ELF-1 (cell line): ENCODE results near the gene KRTCAP3.

Experiments
- DNase-seq: peaks from one replicate; pipeline ENCODE4 v3.0.0-alpha.2; 2016; ENCODE audit warnings: low read depth, low spot score

Gene KRTCAP3

DNA sequence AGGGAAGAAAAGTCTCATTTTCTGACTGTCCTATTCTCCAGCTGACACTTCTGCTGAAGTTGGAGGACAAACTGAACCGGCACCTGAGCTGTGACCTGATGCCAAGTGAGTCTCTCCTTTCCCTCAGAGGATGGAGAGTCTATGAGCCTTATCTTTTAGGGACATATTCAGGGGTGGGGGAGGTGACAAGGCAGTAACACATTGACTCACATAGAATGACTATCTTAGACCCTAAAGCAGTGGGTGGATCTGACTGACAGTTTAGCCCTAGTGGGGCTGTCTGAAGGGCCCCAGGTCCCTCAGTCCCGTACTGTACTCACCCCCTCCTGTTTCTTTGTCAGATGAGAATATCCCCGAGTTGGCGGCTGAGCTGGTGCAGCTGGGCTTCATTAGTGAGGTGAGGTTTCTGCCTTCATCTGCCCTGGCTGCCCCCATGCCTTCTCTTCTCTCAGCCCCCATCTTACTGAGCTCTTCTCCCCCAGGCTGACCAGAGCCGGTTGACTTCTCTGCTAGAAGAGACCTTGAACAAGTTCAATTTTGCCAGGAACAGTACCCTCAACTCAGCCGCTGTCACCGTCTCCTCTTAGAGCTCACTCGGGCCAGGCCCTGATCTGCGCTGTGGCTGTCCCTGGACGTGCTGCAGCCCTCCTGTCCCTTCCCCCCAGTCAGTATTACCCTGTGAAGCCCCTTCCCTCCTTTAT, 805 bp upstream of the KRTCAP3 start:
- DNase-seq, result no peak

DNA sequence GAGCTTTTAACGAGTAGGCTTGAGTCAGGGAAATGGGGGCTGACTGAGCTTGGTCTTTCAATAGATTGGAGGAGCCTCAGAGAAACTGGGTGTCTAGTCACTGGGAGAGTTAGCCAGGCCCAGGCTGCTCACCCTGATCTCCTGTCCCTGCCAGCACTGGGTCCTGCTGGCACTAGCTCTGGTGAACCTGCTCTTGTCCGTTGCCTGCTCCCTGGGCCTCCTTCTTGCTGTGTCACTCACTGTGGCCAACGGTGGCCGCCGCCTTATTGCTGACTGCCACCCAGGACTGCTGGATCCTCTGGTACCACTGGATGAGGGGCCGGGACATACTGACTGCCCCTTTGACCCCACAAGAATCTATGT, 720 bp downstream of the KRTCAP3 start:
- no peak for DNase-seq

DNA sequence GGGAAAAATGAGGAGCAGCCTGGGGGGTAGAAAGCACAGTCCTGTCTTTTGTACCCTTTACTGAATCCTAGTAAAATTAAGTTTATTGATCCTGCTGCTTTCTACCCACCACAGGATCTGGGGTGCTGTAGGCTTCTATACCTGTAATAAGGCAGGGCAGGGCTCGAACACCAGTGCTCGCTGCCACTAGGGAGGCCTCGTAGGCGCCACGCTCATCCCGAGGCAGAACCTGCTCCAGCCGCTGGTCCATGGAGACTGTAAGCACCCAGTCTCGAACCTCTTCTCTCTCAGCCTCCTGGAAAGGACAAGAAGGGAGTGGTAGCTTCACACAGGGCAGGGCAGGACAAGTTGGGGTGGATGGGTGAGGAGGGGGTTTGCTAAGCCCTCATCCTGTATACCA, 3.0 kb downstream of the KRTCAP3 start:
- no peak for DNase-seq

DNA sequence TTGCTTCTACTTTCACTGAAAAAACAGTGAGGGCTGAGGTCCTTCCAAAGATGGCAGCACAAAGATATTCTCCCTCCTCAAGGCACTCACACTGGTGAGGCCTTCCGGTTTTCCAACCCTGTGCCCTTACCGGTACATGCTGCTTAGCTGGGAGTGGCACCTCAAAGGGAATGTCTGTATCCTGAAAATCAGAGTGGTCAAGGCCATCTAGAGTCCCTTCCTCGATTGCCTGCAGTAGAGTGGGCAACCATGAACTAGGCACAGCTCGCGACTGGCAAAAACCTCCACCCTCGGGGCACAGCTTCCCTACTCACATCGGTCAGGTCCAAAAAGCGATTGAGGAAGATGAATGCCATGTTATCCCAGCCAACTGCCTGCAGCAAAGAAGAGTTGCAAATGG, 3.4 kb downstream of the KRTCAP3 start:
- DNase-seq, result no peak

DNA sequence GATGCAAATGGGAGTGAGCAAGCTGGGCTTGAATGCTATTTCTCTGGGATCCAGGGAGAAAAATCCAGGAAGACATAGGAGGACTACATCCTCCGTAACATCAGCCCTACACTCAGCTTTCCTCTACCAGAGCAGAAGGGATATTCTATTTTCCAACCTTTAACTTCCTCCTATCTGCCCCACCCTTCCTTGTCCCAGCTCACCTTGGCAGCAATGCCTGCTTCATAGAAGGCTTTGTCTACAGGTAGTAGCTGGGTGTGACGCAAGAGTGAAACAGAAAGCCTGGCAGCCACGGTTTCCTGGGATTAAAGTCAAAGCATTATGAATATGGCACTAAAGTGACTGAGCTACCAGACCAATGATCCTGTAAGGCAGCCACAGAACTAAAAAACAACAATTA, 3.9 kb downstream of the KRTCAP3 start:
- no peak for DNase-seq

DNA sequence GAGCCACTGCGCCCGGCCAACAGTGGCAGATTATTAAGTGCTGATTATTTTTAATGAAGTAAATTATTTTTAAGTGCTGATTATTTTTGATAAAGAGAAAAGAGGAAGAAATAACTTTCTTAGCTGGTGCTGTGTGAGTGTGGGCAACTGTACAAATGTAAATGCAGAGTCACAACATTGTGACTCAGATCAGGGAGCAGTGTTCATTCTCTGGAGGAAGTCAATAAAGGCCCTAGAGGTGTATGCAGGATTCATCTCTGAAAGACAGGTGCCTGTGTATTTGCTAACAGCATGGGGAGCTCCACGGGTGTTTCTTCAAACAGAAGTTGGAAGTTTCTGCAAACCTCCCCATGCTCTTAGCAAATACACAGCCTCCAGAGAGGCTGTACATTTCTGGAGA, 6.2 kb downstream of the KRTCAP3 start:
- no peak for DNase-seq

DNA sequence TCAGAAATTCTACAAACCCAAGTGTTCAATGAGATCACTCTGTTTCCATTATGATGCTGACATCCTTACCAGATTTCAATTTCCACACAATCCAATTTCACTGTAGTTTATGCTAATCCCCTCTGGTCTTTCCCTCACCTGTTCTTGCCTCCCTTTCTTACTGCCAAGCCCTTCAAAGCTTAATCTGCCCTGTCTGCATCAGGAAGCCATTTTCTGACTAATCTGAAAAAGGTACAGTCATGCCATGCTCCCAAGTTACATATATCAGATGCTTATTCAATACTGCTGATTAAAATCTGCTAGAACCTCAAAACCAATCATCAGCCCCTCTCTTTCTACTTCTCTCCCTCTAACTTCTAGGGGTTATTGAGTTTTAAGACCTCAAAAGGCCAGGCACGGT, 8.9 kb downstream of the KRTCAP3 start:
- no peak for DNase-seq

DNA sequence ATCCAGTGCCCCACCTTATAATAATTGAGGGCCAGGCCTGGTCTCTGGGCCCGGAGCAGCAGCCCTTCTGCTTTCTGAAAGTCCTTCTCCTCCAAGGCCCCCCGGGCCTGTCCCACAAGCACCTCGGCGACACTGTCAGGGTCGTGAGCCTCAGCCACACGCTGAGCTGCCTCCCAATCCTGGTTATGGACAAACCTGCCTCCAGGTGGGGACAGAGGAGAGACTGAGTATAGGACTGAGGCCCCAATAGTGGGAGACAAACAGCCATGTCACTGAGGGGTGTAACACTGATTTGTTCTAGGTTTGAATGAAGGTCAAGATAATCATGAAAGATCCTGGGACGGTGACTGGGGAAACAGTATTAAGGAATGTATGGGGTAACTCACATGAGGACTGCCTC, 11.8 kb downstream of the KRTCAP3 start:
- DNase-seq, result no peak

DNA sequence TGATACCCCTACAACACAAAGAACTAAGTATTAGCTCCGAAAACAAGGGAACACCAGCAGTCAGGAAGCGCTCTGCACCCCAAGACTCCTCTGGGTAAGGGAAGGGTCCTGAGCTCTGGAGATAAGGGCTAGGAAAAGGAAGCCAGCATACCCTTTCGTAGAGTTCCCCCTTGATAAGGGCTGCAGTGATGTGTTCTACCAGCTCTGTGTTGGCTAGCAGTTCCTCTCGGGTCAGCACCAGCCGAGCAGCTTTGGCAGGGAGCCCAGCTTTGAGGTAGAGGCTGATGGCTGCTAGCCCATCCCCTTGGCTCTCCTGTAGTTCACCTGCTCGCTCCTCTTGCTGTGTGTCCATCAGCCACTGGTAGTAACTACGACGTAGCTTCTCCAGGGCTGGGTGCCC, 18.9 kb downstream of the KRTCAP3 start:
- DNase-seq, result no peak

DNA sequence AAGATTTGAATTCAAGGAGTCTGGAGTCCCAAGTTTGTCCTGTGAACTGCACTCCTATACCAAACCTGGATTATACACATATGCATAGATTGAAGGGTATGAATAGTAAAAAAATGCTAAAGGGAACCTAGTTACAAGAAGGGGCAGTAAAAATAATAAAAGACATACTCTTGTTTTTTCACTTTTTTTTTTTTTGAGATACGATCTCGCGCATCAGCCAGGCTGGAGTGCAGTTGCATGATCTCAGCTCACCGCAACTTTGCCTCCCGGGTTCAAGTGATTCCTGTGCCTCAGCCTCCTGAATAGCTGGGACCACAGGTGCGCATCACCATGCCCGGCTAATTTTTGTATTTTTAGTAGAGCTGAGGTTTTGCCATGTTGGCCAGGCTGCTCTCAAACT, 22.3 kb downstream of the KRTCAP3 start:
- no peak for DNase-seq

DNA sequence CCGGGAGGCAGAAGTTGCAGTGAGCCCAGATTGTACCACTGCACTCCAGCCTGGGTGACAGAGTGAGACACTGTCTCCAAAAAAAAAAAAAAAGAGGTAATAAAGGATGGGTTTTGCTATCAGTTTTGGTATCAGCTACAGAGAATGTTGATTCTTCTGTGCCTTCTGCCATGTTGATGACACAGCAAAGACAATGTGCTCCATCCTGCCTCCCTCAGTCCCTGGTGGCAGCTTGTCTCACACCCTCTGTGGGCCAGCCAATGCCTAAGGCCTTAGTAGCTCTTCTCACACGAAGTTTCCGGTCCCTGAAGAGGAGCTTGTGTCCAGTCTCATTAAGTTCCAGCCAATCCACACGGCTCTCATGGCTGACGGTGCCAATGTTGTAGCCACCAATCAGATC, 29.8 kb downstream of the KRTCAP3 start:
- DNase-seq, result no peak

DNA sequence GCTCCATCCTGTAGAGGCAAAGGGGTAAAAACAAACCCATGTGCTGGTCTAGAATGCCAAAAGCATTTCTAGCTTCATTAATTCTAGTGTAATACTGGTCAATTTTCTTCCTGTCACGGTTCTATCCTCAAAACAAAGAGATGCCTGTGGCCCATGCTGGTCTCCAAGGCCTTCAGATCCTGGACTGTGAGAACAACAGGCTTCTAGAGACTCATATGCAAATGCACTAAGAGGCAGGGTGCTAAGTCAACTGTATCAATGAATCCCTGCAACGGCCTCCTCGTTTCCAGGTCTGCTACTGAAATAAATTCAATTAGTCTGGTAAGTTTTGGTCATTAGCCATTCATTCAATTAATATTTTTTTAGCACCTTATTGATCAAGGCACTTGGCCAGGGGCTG, 43.3 kb downstream of the KRTCAP3 start:
- DNase-seq, result no peak

DNA sequence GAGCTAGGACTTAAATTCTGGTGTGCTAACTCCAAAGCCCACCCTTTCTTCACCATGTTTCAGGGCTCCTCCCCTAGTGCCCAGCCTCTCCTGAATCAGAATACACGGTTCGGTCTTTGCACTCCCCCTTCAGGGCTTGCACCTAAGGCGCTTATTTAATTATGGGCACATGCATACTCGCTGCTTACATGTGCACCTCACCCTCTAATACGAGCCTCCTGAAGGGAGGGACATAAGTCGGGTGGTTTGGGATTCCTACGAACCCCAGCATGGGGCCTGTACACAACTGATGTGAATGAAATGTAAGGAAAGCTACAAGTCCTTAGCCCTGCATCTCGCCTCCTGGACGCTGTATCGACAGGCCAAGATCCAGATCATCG, 46.9 kb downstream of the KRTCAP3 start:
- no peak for DNase-seq

DNA sequence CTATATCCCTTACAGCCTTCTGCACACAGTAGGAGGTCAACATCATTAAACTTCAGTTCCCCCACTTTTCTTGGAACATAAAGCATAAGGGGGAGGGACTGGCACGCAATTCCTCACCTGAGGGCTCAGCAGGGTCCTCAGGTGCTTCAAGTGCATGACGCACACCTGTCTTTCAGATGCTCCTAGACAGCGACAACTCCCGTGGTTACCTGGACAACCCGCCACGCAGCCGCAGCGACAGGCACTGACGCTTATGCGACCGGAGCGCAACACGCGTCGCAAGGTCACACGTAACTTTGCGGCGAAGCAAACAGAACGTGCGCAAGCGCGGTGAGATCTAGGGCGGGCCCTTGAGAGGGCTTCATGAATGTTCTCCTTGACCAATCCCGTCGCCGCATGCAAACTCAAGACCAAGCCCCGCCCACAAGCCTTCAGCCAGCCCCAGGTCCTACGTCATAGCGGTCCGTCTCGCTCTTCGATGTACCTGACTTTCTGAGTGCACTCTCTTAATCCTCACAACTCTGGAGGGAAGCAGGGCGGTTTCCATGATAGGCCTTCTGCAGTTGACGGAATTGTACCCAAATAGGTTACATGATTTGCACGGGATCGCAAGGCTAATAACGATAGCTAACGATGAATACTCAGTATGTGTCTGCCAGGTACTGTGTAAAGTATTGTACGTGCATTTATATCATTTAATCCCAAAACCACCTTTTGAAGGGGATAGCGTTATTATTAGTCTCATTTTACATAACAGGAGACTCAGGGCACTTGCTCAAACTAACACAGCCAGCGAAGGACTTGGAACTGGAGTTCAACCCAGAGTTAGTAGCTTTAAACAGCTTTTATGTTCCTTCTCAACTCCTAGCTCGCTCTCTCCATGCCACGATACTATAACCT, 47.6 kb downstream of the KRTCAP3 start, which contains the start of gene IFT172:
Gene IFT172, minus strand, starts transcription at position 246 of the 900 bp plus-strand sequence. Its CDS starts 90 bp downstream, at position 156.
- peak; percentile 100 for DNase-seq

DNA sequence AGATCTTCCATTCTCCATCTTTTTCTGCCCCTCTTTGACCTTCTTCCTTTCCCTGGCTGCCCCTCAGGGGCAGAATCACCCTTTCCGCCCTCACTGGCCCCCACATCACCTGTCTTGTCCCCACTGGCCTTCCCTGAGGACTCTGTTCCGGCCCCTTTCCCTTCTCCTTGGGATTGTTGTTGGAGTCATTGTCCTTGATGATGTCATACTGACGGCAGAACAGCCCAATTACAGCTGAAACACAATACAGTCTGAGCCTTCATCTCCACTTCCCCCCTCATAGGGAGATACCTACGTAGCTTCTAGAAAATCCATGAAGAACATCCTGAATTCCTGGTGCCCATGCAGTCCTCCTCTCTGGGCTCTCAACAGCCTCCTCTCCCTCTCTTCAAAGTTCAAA, 50.4 kb downstream of the KRTCAP3 start:
- DNase-seq, result no peak

DNA sequence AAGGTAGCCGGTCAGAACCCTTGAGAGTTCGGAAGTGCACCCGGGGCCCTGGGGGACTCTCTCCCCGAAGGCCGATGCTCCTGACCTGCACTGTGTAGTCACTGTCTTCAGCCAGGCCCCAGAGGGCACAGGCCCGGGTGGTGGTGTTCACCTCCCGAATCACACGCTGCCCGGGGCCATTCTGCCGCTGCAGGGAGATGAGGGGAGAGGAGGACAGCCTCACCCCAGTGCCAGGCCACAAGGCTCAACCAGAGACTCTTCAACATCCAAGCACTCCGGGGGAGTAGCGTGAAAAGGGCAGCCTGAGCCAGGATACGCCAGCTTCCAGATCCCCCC, 51.7 kb downstream of the KRTCAP3 start:
- DNase-seq, result peak; percentile 14
